Measurements from ENCODE around the gene ZDHHC1. TPM values are rescaled to one million over a fixed set of nuclear protein-coding genes. Genes with fewer than 3 reads are reported as not detected.

ZDHHC1 gene
- total and polyA plus RNA-seq, 2 experiments from 2014 or later = 18.7 to 22.4 TPM

DNA sequence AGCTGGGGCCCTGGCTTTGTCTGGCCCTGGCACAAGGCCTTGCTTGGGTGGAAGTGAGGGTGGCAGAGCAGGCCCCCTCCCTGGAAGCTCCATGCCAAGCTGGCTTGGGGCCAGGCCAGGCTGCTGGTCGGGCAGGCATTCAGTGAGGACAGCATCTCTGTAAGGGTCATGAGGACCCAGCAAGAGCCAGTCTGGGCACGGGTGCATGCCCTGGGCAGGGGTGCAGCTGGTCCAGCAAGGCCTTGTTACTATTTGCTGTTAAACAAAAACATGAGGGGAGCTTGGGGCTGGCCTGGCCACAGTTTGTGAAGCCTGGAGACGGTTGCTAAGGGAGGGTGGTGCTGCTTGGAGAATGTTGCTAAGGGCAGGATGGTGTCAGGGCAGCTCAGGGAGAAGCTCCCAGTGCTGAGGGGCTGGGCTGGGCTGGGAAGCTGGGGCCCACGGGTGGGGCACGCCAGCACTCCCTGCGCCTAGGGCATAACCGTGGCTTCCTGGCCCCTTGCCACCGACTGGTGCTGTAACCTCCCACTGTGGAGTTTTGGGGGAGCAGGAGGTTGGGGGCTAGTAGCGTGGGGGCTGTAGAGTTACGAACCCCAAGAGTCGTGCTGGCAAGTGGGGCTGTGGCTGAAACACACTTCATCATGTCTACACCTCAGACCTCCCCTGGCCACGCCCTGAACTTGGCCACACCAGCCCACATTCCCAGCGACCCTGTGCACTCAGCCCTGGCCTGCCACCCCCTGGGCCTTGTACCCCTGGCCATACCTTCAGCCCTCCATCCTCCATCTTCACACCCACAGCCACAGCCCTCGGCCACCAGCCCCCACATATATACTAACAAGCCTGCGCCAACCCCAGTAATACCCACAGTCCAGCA lies 24.6 kb downstream of the ZDHHC1 start:
- Histone ChIP-seq H3K9me3 (ENCODE audit: low read depth) (no peaks in the 10 kb centered on the region), H3K36me3 (no peaks in the 10 kb centered on the region), H3K27me3 (peaks cover 70% of the 10 kb centered on the region), H3K4me3 (no peak overlapping the region), H3K4me1 (ENCODE audit: low read depth) (peaks cover 10% of the 10 kb centered on the region), H3K27ac (no peak overlapping the region)
- TF ChIP-seq CTCF (IDR thresholded peaks at IDR 0.05; ENCODE audit: low read depth, low read length) = no peak
- DNase-seq (ENCODE audit: low read depth in 1 of 2, low spot score in 1 of 2) = no peak

GRCh38 chr16:67390816-67391423 lies 25.4 kb downstream of the ZDHHC1 start:
- no peaks in the 10 kb centered on the region for H3K36me3 ChIP-seq
- peaks cover 77% of the 10 kb centered on the region for H3K27me3 ChIP-seq
- DNase-seq (ENCODE audit: low read depth in 1 of 2, low spot score in 1 of 2) = no peak
- H3K4me1 ChIP-seq (ENCODE audit: low read depth) = peaks cover 3% of the 10 kb centered on the region
- no peaks in the 10 kb centered on the region for H3K9me3 ChIP-seq (ENCODE audit: low read depth)
- no peak overlapping the region for H3K4me3 ChIP-seq
- no peak for TF ChIP-seq CTCF (IDR thresholded peaks at IDR 0.05; ENCODE audit: low read depth, low read length)
- H3K27ac ChIP-seq = no peak overlapping the region

DNA sequence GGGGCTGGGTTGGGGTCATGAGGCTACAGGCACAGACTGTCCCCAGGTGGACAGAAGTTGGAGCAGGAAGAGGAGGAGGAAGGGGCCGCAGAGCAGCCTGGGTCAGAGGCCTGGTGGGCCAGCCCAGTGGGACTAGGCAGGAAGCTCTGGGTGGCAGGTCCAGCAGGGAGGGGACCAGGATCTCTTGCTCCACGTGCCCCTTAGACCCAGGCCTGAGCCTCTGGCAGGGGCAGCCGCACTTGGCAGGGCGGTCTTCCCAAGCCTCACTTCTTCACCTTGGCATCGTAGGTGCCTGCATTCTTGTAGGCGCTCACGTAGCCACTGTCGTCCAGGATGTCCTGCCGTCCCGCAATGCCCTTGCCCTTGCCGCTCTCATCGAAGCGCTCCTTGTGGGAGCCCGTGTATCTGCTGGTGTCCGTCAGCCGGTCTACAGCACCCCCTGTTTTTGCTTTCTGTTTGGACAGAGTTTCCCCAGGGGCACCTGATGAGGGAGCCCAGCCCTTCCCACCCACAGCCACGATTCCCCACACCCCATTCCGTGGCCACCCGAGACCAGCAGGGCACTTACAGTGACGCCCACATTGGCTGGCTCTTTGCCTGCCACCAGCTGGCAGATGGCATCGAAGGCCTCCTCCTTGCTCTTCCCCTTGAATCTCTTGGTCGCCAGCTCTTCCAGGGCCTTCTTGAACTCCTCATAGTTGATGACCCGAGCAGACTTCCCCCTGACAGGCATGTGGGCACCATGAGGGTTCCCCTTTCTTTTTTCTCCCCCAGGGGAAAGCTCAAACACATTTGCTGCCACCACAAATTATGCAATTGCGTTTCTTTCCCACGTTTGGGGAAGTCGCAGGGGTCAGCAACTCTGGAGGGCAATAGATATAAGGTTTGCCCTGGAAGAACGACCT lies 26.1 kb downstream of the ZDHHC1 start:
- Histone ChIP-seq H3K4me3 (no peak overlapping the region), H3K36me3 (no peaks in the 10 kb centered on the region), H3K27ac (no peak overlapping the region), H3K9me3 (ENCODE audit: low read depth) (no peaks in the 10 kb centered on the region), H3K27me3 (peaks cover 79% of the 10 kb centered on the region), H3K4me1 (ENCODE audit: low read depth) (no peaks in the 10 kb centered on the region)
- no peak for TF ChIP-seq CTCF (IDR thresholded peaks at IDR 0.05; ENCODE audit: low read depth, low read length)
- DNase-seq (ENCODE audit: low read depth in 1 of 2, low spot score in 1 of 2) = no peak

- no peak overlapping the region for H3K27ac ChIP-seq
- no peaks in the 10 kb centered on the region for H3K9me3 ChIP-seq (ENCODE audit: low read depth)
- no peaks in the 10 kb centered on the region for H3K36me3 ChIP-seq
- no peak for DNase-seq (ENCODE audit: low read depth in 1 of 2, low spot score in 1 of 2)
- peaks cover 69% of the 10 kb centered on the region for H3K27me3 ChIP-seq
- TF ChIP-seq CTCF (IDR thresholded peaks at IDR 0.05; ENCODE audit: low read depth, low read length) = no peak
- no peak overlapping the region for H3K4me3 ChIP-seq
- no peaks in the 10 kb centered on the region for H3K4me1 ChIP-seq (ENCODE audit: low read depth)
These were observed 27.7 kb downstream of the ZDHHC1 start for GRCh38 chr16:67388591-67388990.

DNA sequence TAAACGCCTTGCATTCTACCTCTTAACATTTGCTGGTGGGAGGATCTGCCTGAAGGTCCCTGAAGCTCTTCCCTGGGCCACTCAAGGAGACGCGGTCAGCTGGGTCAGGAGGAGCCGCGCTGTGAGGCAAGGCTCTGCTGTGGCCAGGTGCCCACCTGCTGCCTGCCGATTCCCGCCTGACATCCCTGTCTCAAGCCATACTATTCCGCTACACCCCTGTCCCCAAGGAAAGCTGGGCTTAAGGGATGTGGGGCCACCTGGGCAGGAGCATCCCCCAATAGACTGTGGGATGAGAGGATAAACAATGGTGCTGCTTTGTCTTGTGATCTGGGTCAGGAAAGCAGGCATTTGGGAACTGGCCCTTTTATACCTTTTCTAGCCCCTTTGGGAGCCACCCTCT lies 28.1 kb downstream of the ZDHHC1 start:
- Histone ChIP-seq H3K27me3 (peaks cover 65% of the 10 kb centered on the region), H3K27ac (no peak overlapping the region), H3K9me3 (ENCODE audit: low read depth) (no peaks in the 10 kb centered on the region), H3K4me1 (ENCODE audit: low read depth) (no peaks in the 10 kb centered on the region), H3K36me3 (no peaks in the 10 kb centered on the region), H3K4me3 (no peak overlapping the region)
- DNase-seq (ENCODE audit: low read depth in 1 of 2, low spot score in 1 of 2) = no peak
- TF ChIP-seq CTCF (IDR thresholded peaks at IDR 0.05; ENCODE audit: low read depth, low read length) = no peak
